Activated naive CD4-positive, alpha-beta T cell treated with anti-CD3 and anti-CD28 coated beads, Interleukin-2, amount 50 U/mL, for 16 hours (primary cell): ENCODE measurements around the gene GSTO1.
"Not testable (repeated sequence)": the region's sequence is repeated elsewhere in the genome, so short reads cannot be mapped to it uniquely, and the experiment has no call there.

ENCODE experiments used
- DNase-seq: peaks from one replicate; pipeline ENCODE4 v3.0.0-alpha.2; 2020

Gene GSTO1

DNA sequence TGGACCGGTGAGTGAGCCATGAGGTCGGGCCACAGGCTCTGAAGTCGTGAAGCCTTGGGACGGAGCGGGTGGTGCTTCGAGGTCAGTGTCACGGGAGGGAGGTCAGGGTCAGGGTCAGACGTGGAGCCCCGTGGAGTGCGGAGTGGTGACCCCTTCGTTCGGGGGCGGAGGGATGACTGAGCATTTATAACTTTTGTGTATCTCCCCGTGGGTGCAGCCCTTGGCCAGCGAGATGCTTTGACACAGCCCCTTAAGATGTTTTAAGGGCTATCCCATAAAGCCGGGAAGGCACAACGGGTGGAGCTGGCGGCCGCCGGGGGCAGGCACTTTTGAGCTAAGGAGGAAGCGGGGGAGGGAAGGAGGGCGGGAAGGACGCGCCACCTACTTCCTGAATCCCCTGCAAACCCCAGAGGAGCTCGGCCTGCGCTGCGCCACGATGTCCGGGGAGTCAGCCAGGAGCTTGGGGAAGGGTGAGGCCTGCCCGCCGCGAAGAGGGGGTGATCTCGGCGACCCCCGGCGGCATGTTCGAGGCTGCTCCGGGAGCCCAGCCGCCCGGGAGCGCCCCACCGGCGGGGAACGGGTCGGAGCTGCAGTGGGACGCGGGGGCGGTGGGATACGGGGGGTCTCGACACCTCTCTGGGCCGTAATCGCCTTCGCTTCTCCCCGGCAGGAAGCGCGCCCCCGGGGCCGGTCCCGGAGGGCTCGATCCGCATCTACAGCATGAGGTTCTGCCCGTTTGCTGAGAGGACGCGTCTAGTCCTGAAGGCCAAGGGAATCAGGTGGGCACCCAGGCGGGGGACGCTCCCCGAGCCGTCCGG lies at the start of gene GSTO1:
Gene GSTO1, plus strand, starts transcription at position 400 of the 818 bp plus-strand sequence. Its CDS starts 37 bp downstream, at position 437.
- peak; percentile 44 for DNase-seq

DNA sequence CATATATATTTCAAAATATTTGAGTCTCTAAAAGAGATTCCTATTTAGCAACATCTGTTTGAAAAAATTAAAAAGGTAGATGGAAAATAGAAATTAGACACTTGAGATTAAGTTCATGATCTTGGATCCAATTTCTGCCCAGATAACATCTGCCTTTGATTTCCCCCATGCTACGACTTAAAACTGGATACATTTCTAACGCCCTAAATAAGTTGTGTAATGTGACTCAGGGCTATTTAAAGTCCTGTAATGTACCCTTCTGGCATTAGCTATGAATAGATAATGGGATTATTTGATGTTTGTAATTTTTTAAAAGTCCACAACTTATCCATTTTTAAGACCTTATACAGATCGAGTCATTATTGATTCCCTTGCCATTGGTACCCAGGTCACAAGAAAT lies 46.0 kb upstream of the GSTO1 start:
- DNase-seq = no peak

DNA sequence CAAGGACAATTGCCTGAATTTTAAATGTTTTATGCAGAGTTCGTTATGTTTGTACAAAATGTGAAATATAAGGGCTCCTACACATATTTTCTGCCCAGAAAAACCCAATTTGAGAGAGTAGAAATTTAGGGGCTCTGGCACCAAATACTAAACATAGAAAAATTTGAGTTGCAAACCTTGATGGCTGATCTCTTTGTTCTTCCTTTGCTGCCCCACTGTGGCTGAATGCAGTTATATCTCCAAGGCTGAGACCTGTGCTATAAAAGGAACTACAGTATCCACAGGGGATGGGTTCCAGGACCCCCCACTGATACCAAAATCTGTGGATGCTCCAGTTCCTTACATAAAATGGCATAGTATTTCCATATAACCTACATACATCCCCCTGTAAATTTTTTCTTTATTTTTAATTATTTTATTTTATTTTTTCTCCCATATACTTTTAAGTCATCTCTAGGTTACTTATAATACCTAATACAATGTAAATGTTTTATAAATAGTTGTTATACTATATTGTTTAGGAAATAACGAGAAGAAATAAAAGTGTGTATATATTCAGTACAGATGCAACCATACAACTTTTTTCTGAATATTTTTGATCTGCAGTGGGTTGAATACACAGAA lies 45.0 kb upstream of the GSTO1 start:
- DNase-seq = peak; percentile 41

DNA sequence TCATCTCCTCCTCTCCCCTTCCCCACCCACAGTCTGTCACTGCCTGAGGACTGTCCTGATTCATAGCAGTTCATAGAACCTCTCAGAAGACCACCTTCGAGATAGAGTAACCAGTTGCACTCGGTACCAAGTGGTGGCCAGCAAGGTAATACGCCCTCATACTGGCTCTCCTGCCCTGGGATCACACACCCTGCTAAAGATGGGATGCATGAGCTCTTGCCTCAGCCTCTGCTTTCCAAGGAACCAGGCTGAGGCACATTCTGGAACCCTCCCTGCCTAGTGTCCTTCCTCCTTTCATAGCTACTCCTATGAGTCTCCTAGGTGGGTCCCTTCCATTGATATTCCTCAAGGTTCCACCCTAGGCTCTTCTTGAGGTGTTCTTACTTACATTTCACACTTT lies 38.1 kb upstream of the GSTO1 start:
- no peak for DNase-seq

DNA sequence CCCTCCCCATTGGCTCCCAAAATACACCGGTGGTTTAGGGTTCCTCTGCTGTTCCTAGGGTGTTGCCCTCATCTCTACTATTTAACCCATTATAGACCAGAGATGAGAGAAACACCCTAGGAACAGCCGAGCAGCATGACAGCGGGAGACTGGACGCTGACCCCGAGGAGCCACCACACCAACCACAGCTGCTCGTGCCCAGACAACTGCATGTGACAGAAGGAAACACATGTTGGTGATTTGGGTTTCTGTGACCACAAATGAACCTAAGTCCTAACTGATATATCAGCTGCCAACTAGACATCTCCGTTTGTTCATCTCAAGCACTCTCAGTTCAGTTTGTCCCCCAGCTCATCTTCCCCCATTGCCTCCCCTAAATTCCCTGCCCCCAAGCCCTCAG lies 35.9 kb upstream of the GSTO1 start:
- DNase-seq = no peak

GRCh38 chr10:104220522-104220921 lies 34.2 kb upstream of the GSTO1 start:
- DNase-seq = no peak

- DNase-seq = no peak
Measured at GRCh38 chr10:104223304-104223703, 31.4 kb upstream of the GSTO1 start.

DNA sequence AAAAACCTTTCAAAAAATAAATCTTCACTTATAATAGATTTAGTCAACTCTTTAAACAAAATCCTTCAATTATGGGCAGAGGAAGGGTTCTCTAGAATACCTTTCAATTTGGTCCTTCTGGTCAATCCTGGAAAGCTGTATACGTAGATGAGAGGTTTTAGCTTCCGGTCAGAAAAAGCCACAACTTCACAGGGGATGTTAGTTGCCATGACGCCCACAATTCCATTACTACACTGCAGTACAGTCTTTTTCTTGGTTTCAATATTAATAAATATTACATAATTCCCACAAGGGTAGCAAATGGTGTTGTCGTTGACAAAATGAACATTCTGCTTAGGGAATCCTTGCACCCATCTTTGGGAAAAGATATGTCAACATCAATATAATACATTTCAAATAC lies 24.2 kb upstream of the GSTO1 start:
- no peak for DNase-seq

DNA sequence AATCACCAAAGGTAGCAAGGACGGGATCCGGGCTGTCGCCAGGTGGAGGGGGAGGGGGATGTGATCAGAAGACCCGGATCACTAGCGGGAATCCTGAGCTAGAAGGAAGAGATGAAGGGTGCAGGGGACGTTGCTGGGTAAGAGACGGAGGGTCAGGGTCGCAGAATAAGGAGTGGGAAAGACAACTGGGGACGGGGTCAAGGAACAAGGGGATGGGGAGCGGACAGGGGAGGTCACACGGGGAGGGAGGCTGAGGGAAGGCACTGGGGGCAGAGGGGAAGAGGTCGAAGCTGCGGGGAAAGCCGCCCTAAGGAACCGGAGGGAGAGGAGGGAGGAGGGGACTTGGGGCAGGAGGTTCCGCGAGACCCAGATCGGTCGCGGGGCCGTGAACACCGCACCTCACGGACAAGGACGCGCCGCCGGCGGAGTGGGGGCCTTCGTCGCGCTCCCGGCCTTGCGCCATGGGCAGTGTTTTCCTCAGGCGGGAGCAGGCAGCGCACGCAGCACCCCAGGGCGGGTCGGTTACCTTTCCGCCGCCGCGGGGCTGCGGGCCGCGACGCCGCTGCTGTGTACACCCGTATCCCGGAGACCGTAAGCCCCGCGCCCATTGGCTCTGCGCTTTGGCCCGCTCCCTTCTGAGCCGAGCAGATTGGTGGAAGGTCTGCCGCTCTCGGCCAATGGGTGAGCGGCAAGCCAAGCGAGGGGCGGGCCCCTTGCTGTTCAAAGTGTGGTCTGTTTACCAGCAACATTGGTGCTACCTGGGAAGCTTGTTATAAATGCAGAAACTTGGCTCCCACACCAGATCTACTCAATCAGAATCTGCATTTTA lies 22.7 kb upstream of the GSTO1 start, which contains the start of gene CFAP43:
Gene CFAP43, minus strand, starts transcription at position 581 of the 829 bp plus-strand sequence. Its CDS starts 118 bp downstream, at position 463.
- peak; percentile 99 for DNase-seq

GRCh38 chr10:104232613-104233102 lies 22.0 kb upstream of the GSTO1 start:
- no peak for DNase-seq

DNA sequence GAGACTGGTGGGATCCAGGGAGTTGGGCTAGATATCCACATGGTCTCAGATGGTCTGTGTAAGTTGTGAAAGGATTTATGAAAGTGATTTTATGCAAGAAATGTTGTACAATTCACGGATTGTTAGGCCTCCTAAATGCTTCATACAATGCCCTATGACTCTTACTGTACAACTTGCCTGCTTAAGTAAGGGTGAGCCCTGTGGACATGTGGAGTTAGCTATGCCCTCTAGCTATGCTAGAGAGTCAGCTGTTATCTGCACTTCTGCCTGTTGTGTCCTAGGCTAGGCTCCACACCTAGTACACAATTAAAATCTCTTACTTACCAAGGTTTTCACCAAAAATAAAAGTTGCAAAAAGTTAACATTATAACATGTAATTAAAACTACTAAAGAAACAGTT lies 20.9 kb upstream of the GSTO1 start:
- no peak for DNase-seq

DNA sequence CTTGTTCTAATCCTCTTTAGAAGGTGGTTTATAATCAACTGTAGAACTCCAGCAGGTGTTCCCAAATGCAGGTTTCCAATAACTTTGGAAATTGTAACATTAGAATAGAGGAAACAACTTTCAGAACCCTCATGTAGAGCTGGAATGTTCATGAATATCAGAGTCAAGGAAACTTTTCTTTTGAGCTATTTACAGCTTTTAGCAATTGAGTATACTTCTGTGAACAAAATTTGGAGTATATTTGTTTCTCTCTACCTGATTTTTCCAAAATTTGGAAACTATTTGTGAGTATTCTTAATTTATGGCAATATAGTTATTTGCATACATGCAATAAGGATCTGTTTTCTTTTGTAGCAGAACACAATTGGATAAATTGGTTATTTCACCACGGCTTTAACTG lies 19.8 kb upstream of the GSTO1 start:
- DNase-seq = no peak

DNA sequence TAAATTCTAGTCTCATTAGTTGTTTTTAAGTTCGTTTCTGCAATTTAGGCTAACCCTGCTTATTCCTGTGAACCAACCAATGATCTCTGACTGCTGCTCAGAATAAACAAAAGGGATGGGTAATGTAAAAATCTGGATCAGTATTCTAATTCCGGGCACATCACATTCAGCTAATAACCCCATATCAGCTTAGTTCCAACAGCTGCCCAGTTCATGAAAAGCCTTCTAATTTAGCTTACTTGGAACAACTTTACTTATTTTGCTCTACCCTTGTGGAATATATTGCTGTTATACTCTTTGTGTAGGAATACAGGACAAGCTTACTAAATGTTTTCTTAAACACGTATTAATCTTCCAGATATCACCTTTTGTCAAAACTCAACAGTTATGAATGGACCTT lies 18.9 kb upstream of the GSTO1 start:
- no peak for DNase-seq

- no peak for DNase-seq
Measured at GRCh38 chr10:104240078-104240477, 14.6 kb upstream of the GSTO1 start.

GRCh38 chr10:104242545-104242944 lies 12.1 kb upstream of the GSTO1 start:
- no peak for DNase-seq

GRCh38 chr10:104243009-104243408 lies 11.7 kb upstream of the GSTO1 start:
- DNase-seq = not testable (repeated sequence)

- no peak for DNase-seq
Measured at GRCh38 chr10:104243512-104243911, 11.2 kb upstream of the GSTO1 start.

GRCh38 chr10:104245066-104245632 lies 9.5 kb upstream of the GSTO1 start:
- no peak for DNase-seq

DNA sequence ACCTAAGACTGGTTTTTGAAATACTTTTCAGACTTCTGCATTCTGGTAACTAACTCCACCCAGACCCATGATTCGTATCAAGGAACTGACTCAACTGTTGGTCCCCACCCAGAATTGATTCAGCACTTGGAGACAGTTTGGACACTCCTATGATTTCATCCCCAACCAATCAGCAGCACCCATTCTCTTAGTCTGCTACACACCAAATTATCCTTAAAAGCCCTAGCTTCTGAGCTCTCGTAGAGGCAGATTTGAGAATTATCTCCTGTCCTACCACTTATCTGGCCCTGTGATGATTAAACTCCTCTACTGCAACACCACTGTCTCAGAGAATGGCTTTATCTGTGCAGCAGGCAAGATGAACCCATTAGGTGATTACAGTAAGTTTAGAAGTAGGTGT lies 7.7 kb upstream of the GSTO1 start:
- DNase-seq = no peak

DNA sequence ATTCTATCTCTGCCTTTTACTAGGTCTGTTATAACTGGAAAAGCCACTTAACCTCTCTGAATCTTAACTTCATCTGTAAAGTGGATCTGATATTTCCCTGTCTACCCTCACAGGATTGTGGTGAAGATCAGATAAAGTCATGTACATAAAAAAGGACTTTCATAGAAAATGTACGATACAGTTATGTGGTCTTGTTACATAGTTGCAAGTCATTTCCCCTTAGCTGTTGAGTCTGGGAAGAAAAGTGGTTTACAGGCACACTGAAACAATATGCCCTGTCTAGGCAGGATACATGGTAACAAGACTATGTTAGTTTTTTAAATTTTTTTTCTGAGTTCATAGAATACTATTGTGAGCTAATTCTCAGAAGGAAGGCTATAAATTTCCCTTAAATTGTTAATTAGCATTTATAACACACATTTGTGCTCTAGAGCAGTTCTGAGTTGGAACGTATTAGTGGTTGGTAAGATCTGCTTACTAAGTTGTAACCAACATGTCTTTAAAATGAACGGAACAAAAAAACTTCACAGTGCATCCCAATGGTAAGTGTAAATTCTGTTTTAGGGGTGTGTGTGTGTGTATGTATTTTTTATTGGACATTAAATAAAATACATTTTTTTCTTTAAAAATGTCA lies 7.1 kb upstream of the GSTO1 start:
- no peak for DNase-seq

DNA sequence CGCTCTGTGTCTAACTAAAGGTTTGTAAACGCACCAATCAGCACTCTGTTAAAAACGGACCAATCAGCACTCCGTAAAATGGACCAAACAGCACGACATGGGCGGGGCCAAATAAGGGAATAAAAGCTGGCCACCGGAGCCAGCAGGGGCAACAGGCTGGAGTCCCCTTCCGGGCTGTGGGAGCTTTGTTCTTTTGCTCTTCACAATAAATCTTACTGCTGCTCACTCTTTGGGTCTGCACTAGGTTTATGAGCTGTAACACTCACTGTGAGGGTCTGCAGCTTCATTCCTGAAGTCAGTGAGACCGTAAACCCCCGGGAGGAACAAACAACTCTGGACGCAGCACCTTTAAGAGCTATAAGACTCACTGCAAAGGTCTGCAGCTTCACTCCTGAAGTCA lies 5.8 kb upstream of the GSTO1 start:
- not testable (repeated sequence) for DNase-seq

DNA sequence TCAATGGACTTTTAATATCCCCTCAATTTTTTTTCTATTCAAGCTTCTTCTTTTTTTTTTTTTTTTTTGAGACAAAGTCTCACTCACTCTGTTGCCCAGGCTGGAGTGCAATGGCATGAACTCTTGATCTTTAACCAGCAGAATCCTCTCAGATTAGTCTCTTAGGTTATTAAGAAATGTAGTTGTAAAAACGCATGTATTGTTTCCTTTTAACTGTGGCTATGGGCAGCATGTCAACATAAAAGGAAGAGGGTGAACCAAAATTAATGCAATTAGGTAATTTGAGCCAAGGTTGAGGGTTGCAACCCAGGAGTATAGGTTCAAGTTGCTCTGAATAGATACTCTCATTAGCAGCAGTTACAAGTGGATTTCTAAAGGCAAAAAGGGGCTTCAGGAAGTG lies 4.3 kb upstream of the GSTO1 start:
- no peak for DNase-seq

DNA sequence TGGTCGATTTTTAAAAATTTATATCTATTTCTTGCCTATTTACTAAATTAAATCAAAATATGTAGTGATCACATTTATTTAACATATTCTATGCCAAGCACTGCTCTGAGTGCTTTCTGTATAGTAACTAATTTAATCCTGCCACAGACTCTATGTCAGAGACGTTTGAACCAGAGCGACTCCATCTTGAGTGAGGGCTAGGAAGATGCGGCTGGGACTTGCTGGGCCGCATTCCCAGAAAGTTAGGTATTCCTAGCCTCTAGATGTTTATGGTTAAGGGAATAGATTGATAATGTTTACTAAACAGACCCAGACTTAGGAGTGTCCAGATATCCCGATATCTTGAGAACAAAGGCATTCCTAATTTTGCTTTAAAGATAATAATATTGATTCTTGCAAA lies 3.2 kb upstream of the GSTO1 start:
- DNase-seq = no peak
